LNCAP (cell line): ENCODE data around the gene GRM8.

Source experiments
- TF ChIP-seq, protein P1 (sequence below): fragments of 450-650 bp; IDR thresholded peaks from 2 replicates; pipeline ENCODE4 v1.5.1; 2017; ENCODE audit warnings: mild to moderate bottlenecking

Gene GRM8

DNA sequence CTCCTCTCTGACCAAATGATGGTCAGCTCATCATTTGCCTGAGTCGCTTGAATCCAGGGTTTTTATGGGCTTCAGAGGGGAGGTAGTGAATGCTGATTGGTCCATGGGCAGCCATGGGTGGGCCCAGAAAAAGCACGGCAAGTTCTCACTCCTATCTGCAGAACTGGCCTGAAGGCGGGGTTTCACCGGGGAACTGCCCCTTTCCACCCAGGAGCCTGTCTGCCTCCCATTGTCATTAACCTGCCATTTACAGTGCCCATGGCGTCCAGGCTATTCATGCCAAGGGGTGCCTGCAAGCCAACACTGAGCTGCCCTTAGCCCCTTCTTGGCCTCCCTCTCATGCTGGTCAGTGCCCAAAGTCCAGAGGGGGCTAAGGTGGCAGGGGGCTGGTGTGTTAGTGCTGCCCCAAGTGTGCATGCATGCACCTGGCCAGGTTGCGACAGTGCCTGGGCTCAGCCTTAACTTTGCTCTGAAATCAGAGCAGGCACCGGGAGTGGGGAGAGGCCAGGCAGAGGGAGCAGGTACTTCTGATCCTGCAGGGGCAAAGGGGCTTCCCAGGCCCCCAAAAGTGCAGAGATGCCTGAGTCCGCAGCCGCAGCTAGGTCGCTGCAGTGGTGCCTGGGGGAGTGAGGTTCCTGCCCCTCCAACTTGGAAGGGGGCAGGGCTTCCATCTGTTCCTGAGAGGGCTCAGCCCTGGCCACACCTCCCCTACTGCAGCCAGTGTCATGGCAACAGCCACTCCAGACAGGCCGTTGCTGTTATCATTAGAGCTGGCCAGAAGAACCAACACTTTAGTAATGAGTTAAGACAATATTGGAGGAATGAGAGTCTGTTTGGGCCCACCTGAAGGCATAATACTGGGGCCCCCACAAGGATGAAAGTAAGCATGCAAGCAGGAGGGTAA lies 561.6 kb downstream of the GRM8 start:
- TF ChIP-seq, protein P1, sequence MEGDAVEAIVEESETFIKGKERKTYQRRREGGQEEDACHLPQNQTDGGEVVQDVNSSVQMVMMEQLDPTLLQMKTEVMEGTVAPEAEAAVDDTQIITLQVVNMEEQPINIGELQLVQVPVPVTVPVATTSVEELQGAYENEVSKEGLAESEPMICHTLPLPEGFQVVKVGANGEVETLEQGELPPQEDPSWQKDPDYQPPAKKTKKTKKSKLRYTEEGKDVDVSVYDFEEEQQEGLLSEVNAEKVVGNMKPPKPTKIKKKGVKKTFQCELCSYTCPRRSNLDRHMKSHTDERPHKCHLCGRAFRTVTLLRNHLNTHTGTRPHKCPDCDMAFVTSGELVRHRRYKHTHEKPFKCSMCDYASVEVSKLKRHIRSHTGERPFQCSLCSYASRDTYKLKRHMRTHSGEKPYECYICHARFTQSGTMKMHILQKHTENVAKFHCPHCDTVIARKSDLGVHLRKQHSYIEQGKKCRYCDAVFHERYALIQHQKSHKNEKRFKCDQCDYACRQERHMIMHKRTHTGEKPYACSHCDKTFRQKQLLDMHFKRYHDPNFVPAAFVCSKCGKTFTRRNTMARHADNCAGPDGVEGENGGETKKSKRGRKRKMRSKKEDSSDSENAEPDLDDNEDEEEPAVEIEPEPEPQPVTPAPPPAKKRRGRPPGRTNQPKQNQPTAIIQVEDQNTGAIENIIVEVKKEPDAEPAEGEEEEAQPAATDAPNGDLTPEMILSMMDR: no peak

DNA sequence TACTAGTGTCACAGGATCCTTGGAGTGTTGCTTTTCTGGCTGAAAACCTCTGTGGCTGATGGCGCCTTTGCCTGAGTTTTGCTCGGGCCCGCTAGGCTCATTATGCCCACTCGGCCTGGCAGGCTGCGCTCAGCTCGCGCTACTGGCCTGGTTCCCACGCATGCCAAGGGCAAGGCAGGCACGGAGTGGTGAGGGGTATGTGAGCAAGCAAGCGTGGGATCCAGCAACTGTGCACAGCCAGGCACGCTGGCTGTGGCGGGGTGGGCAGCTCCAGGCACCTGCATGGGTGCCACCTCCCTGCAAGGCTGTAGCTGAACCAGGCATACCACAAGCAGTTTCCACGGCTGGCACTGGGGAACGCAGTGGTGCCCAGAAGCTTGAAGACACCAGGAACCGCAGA lies 562.6 kb downstream of the GRM8 start:
- TF ChIP-seq, protein P1: no peak

DNA sequence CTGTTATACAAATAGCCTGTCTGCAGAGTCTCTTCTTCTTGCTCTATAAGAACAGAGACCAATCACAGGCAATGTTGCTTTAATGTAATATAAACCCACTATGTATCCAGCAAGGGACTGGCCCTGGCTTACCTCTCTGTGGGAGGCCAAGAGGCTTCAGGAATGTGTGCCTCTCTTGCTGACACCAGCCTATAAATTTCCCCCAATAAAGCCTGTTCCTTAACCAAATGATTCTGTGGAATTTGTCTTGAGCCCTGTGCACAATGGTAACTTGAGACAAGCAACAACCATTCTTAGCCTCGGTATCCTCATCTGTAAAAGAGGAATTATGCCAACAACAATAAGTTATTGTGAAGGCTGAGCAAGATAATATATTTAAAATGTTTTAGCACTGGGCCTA lies 563.7 kb downstream of the GRM8 start:
- TF ChIP-seq, protein P1: no peak

DNA sequence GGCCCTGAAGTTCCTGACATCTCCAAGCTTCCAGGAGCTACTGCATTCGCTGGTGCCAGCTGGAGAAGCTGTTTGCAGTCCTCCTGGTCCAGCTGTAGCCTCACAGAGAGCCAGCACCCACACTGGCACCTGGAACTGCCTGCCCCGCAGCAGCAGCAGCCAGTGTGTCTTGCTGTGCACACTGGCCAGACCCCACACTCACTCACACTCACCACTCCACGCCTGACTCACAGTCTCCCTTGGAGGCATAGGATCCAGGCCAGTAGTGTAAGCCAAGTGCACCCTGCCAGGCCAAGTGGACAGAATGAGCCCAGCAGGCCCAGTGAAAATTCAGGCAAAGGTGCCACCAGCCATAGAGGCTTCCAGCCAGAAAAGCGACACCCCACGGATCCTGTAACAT lies 566.3 kb downstream of the GRM8 start:
- TF ChIP-seq, protein P1: no peak

DNA sequence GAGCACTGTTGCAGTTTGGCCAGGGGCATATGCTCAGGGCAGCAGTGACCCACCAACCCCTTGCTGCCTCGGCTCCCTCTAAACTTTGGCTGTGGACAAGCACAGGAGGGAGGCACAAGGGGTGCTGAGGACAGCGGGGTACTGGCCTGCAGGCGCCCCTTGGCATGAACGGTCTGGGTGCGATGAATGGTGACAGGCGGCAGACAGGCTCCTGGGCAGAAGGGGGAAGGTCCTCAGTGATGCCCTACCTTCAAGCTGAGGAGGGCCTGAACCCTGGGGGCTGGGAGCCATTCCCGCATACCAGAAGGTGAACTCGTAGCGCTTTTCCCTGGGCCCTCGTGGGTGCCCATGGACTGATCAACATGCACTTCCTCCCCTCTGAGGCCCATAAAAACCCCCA lies 567.1 kb downstream of the GRM8 start:
- TF ChIP-seq, protein P1: no peak

DNA sequence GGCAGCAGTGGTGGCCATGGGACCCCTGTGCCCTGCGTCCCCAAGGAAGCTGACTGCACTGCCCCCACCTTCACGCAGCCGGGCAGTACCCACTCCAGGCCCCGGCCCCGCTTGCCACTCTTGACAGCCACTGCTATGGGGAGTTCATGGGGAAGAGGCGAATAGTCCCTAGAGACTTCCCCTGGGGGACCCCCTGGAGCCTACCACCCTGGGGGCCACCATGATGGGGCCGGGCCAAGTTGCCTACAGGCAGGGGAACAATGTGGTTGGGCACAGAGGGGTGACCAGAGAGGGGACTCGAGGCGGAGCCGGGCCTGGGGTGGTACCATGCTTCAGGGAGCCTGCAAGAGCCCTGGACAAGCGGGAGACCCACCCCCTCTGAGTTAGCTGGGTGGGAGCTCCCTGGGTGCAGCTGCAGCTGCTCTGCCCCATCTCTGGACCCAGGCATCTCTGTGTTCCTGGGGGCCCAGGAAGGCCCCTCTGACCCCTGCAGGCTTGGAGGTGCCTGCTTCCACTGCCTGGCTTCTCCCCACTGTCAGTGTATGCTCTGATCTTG lies 567.6 kb downstream of the GRM8 start:
- TF ChIP-seq, protein P1: no peak

DNA sequence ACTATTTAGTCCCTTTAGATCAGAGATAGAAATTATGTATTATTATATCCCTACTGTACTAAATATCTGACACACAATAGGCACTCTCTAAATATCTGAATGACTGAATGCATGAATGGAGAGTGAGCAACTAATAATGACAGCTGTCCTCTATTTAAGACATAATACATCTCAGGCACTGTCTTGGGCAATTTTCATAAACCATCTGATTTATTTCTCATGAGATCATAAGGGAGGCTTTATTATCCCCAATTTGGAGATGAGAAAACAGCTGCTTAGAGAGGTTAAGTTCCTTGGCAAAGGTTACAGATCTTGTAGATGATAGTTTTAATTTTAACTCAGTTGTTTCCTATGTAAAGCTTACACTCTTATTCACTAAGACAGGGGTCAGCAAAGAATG lies 570.6 kb downstream of the GRM8 start:
- TF ChIP-seq, protein P1: no peak
